CD14-positive monocyte (primary cell): ENCODE results near the gene F10. TPM values are rescaled to one million over a fixed set of nuclear protein-coding genes. Genes with fewer than 3 reads are reported as not detected.

Experiments used
- DNase-seq, 3 donors: peaks; one replicate each; pipeline ENCODE4 v3.0.0-alpha.2; 2011 to 2022
- H2AFZ ChIP-seq: 2 replicates; pipeline ENCODE4 v1.6.0; 2012; ENCODE audit warnings: mild to moderate bottlenecking, low read depth, low read length, inconsistent platforms; ENCODE audit not compliant: insufficient read depth, poor library complexity, severe bottlenecking
- H3K27ac ChIP-seq, 2 donors: 1 replicate in 1 of 2; 2 replicates in 1 of 2; pipeline ENCODE4 v1.5.1; 2012 to 2013; ENCODE audit warnings: low read length in 2 of 2, control low read depth in 1 of 2, inconsistent platforms in 1 of 2, low read depth in 1 of 2, mild to moderate bottlenecking in 1 of 2
- H3K27me3 ChIP-seq, 2 donors: one replicate each; pipeline versions ENCODE4 v1.6.0 to v1.6.1; 2011 to 2013; ENCODE audit warnings: low read length in 2 of 2; ENCODE audit not compliant: control insufficient read depth in 2 of 2, insufficient read depth in 2 of 2
- H3K36me3 ChIP-seq, 2 donors: replicated peaks in 1 of 2; 1 replicate in 1 of 2; 2 replicates in 1 of 2; pipeline versions ENCODE4 v1.5.1 to v1.6.1; 2012 to 2013; ENCODE audit warnings: low read length in 2 of 2, control low read depth in 1 of 2, inconsistent platforms in 1 of 2, mild to moderate bottlenecking in 1 of 2; ENCODE audit not compliant: insufficient read depth in 2 of 2, control insufficient read depth in 1 of 2
- H3K4me1 ChIP-seq, 2 donors: 1 replicate in 1 of 2; 2 replicates in 1 of 2; pipeline versions ENCODE4 v1.5.1 to v1.6.1; 2012 to 2013; ENCODE audit warnings: low read length in 2 of 2, control low read depth in 1 of 2, inconsistent platforms in 1 of 2, mild to moderate bottlenecking in 1 of 2, moderate library complexity in 1 of 2; ENCODE audit not compliant: insufficient read depth in 2 of 2, control insufficient read depth in 1 of 2
- H3K4me2 ChIP-seq: replicated peaks from 2 replicates; pipeline ENCODE3; 2012; ENCODE audit warnings: low read length, moderate library complexity, mild to moderate bottlenecking; ENCODE audit not compliant: poor library complexity, severe bottlenecking; ENCODE audit errors: extremely low read depth
- H3K4me3 ChIP-seq, 3 experiments: fragments of 200-600 bp in 1 of 3; sonication (generic) in 1 of 3; replicated peaks in 1 of 3; 1 replicate in 2 of 3; 2 replicates in 1 of 3; pipeline ENCODE4 v1.5.1; 2011 to 2013; ENCODE audit warnings: low read length in 3 of 3, mild to moderate bottlenecking in 3 of 3, control low read depth in 2 of 3, low read depth in 2 of 3, inconsistent platforms in 1 of 3, moderate library complexity in 1 of 3
- H3K79me2 ChIP-seq: 2 replicates; pipeline ENCODE4 v1.6.0; 2012; ENCODE audit warnings: mild to moderate bottlenecking, control low read depth, inconsistent platforms, low read length, moderate library complexity; ENCODE audit not compliant: insufficient read depth
- H3K9ac ChIP-seq: 2 replicates; pipeline ENCODE4 v1.6.0; 2017; ENCODE audit warnings: low read length, mild to moderate bottlenecking; ENCODE audit not compliant: insufficient read depth, poor library complexity, severe bottlenecking
- H3K9me3 ChIP-seq, 2 donors: replicated peaks in 1 of 2; 1 replicate in 1 of 2; 2 replicates in 1 of 2; pipeline versions ENCODE4 v1.5.1 to v1.6.1; 2012 to 2013; ENCODE audit warnings: low read length in 2 of 2, control low read depth in 1 of 2; ENCODE audit not compliant: control insufficient read depth in 1 of 2, insufficient read depth in 1 of 2
- H4K20me1 ChIP-seq: 2 replicates; pipeline ENCODE4 v1.6.0; 2012; ENCODE audit warnings: mild to moderate bottlenecking, low read length, control low read depth, moderate library complexity; ENCODE audit not compliant: insufficient read depth
- H3K27ac Mint-ChIP-seq, 7 donors: one replicate each; pipeline ENCODE4 v1.8.0; 2020; ENCODE audit warnings: mild to moderate bottlenecking in 7 of 7, mixed read lengths in 7 of 7, moderate library complexity in 6 of 7, inconsistent platforms in 2 of 7
- H3K27me3 Mint-ChIP-seq, 3 donors: one replicate each; pipeline ENCODE4 v1.8.0; 2021 to 2022; ENCODE audit warnings: low read depth in 3 of 3, mild to moderate bottlenecking in 3 of 3, mixed read lengths in 3 of 3, moderate library complexity in 3 of 3, inconsistent platforms in 1 of 3
- H3K36me3 Mint-ChIP-seq, 2 donors: one replicate each; pipeline ENCODE4 v1.8.0; 2020; ENCODE audit warnings: mixed read lengths in 2 of 2, inconsistent platforms in 1 of 2, mild to moderate bottlenecking in 1 of 2
- H3K4me1 Mint-ChIP-seq: one replicate; pipeline ENCODE4 v1.8.0; 2020; ENCODE audit warnings: mild to moderate bottlenecking, mixed read lengths
- H3K4me3 Mint-ChIP-seq, 2 donors: one replicate each; pipeline ENCODE4 v1.8.0; 2020; ENCODE audit warnings: mild to moderate bottlenecking in 2 of 2, mixed read lengths in 2 of 2, moderate library complexity in 1 of 2
- H3K9me3 Mint-ChIP-seq, 7 donors: one replicate each; pipeline ENCODE4 v1.8.0; 2020 to 2022; ENCODE audit warnings: mixed read lengths in 7 of 7, mild to moderate bottlenecking in 6 of 7, moderate library complexity in 6 of 7, inconsistent platforms in 2 of 7
- WGBS: methylation state at CpG from one replicate; pipeline ENCODE4 v1.1.5; 2013; ENCODE audit warnings: missing lambda C conversion rate; ENCODE audit not compliant: insufficient coverage; 5-methylcytosine and 5-hydroxymethylcytosine counted together
- intact Hi-C, 2 donors: fragments of 100-400 bp; cut with micrococcal nuclease; formaldehyde crosslinking; loops; one replicate each; pipeline versions ENCODE4 v1.15.0 to v1.15.1; 2023
- polyA plus RNA-seq, 3 donors: library from polyadenylated mRNA; depleted of rRNA in 1 of 3; unstranded in 2 of 3; stranded (reverse) in 1 of 3; fragments of 300-500 nt in 2 of 3; fragments of >200 nt in 1 of 3; fragmentation: Illumina TruSeq in 2 of 3; gene quantifications; 1 replicate in 2 of 3; 2 replicates in 1 of 3; pipeline ENCODE4 v1.2.3, GENCODE V29; 2012 to 2021
- TF ChIP-seq, protein P1 (sequence below): fragments of 200-600 bp; IDR thresholded peaks from one replicate; pipeline ENCODE4 v1.8.0; 2022; ENCODE audit warnings: antibody characterized with exemption, mild to moderate bottlenecking

Gene F10
- polyA plus RNA-seq, 3 donors, result not detected

DNA sequence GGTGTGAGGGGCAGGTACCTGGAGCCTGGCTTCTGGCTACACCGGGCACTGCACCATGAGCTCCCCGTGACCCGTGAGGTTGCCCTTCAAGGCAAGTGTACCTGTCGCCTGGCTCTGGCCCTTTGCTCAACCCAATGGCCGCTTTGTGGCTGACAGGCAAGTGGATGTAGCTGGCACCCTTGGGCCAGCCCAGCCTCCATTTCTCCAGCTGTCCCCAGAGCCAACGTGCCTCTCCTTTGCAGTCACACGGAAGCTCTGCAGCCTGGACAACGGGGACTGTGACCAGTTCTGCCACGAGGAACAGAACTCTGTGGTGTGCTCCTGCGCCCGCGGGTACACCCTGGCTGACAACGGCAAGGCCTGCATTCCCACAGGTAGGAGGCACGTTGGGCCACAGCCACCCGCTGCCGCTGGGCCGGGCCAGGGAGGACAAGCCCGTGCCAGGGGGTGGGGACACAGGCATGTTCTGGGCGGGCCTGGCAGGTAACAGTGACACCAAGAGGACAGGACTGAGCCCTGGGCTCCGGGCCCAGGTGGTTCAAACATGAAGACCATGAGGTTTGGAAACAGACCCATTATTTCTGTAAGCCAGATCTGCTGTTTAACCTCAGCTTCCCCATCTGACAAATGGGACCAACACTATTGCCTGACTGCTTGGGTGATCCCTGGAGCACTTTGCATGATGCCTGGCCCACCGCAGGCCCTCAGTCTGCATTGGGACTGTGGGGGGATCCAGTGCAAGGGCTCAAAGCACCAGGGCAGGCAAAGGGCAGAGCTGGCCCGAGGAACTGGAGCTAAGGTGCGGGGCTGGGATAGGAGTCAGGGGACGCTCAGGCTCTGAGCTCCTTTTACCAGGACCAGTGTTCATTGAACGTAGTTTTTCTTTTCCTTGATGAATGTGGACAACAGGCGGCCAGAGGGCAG, 18.3 kb downstream of the F10 start:
- TF ChIP-seq, protein P1, sequence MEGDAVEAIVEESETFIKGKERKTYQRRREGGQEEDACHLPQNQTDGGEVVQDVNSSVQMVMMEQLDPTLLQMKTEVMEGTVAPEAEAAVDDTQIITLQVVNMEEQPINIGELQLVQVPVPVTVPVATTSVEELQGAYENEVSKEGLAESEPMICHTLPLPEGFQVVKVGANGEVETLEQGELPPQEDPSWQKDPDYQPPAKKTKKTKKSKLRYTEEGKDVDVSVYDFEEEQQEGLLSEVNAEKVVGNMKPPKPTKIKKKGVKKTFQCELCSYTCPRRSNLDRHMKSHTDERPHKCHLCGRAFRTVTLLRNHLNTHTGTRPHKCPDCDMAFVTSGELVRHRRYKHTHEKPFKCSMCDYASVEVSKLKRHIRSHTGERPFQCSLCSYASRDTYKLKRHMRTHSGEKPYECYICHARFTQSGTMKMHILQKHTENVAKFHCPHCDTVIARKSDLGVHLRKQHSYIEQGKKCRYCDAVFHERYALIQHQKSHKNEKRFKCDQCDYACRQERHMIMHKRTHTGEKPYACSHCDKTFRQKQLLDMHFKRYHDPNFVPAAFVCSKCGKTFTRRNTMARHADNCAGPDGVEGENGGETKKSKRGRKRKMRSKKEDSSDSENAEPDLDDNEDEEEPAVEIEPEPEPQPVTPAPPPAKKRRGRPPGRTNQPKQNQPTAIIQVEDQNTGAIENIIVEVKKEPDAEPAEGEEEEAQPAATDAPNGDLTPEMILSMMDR, result no peak
- 96% methylated on average over 25 of the region's 26 CpGs for WGBS
- H3K27me3 Mint-ChIP-seq, result peaks cover 4 to 7% (median 6%) of the 10 kb centered on the region in 3 donors

DNA sequence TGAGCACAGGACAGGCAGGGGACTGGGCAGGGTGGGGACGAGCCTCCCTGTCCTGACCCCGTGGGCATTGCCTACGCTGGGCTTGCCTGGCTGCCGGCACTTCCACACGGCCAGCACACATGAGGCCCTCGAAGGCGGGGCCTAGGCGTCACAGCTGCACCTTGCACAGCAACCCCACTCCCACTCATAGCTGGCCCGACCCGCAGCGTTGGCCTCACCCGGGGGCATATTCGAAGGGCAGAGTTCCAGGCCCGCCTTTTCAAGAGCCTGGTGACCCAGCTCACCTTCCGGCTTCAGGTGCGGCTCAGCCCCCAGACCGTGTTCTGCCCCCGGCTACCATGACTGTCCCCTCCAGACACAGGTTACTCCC, 19.0 kb downstream of the F10 start:
- no peaks in the 10 kb centered on the region for H3K36me3 Mint-ChIP-seq
- intact Hi-C loops, result no loop called here
- no peaks in the 10 kb centered on the region for H3K27me3 ChIP-seq
- H3K9ac ChIP-seq, result no peak overlapping the region
- H3K27ac Mint-ChIP-seq, result no peak overlapping the region
- H3K27me3 Mint-ChIP-seq, result peaks cover 5 to 7% (median 7%) of the 10 kb centered on the region in 3 donors
- no peaks in the 10 kb centered on the region for H3K9me3 ChIP-seq
- no peaks in the 10 kb centered on the region for H4K20me1 ChIP-seq
- no peak overlapping the region for H3K4me3 ChIP-seq
- DNase-seq, result no peak
- no peak overlapping the region for H3K4me2 ChIP-seq
- H3K4me1 Mint-ChIP-seq, result peaks cover 2% of the 10 kb centered on the region
- H3K4me3 Mint-ChIP-seq, result no peak overlapping the region
- no peaks in the 10 kb centered on the region for H3K36me3 ChIP-seq
- 97% methylated on average over 18 of the region's 18 CpGs for WGBS
- TF ChIP-seq, protein P1, result no peak
- H2AFZ ChIP-seq, result no peak overlapping the region
- no peaks in the 10 kb centered on the region for H3K4me1 ChIP-seq
- H3K9me3 Mint-ChIP-seq, result peaks cover 2 to 8% (median 5%) of the 10 kb centered on the region in 7 donors
- no peaks in the 10 kb centered on the region for H3K79me2 ChIP-seq
- H3K27ac ChIP-seq, result no peak overlapping the region

More for the DNA sequence above, 18.3 kb downstream of the F10 start:
- H3K27ac ChIP-seq, result no peak overlapping the region
- no peak overlapping the region for H3K9ac ChIP-seq
- no peaks in the 10 kb centered on the region for H3K4me1 ChIP-seq
- no peaks in the 10 kb centered on the region for H3K79me2 ChIP-seq
- H3K9me3 ChIP-seq, result no peaks in the 10 kb centered on the region
- no peaks in the 10 kb centered on the region for H3K36me3 ChIP-seq
- H3K27ac Mint-ChIP-seq, result peak overlapping the region in 1 of 7 donors; percentile 20
- H3K4me3 ChIP-seq, result no peak overlapping the region
- H3K36me3 Mint-ChIP-seq, result no peaks in the 10 kb centered on the region
- H2AFZ ChIP-seq, result no peak overlapping the region
- no peak for DNase-seq
- no peak overlapping the region for H3K4me2 ChIP-seq
- H3K4me3 Mint-ChIP-seq, result no peak overlapping the region
- intact Hi-C loops, result no loop called here
- peaks cover 2 to 6% (median 5%) of the 10 kb centered on the region in 7 donors for H3K9me3 Mint-ChIP-seq
- H3K4me1 Mint-ChIP-seq, result peaks cover 2% of the 10 kb centered on the region
- H3K27me3 ChIP-seq, result no peaks in the 10 kb centered on the region
- H4K20me1 ChIP-seq, result no peaks in the 10 kb centered on the region
